SK-N-SH (cell line): ENCODE data around the gene ANO9. TPM values are rescaled to one million over a fixed set of nuclear protein-coding genes. Genes with fewer than 3 reads are reported as not detected.

Experiments
- CTCF ChIA-PET: fragments of 300-600, 350-600 bp; formaldehyde crosslinking; extraction: SDS; loops from one replicate; lab custom pipeline; 2021; lab: Yijun Ruan, JAX
- POLR2A ChIA-PET: fragments of 350-600 bp; sonication (Branson Sonifier 250); formaldehyde crosslinking; extraction: SDS; loops from one replicate; lab custom pipeline; 2020; ENCODE audit warnings: antibody characterized with exemption, inconsistent platforms; lab: Yijun Ruan, JAX
- DNase-seq: peaks from one replicate; pipeline ENCODE4 v3.0.0; 2012
- H2AFZ ChIP-seq: fragments of 200-600 bp; sonication (generic); 2 replicates; pipeline ENCODE4 v1.8.1; 2016; ENCODE audit warnings: antibody characterized with exemption, mild to moderate bottlenecking, low read depth
- H3F3A ChIP-seq: fragments of 200-600 bp; sonication (generic); replicated peaks from 2 replicates; pipeline ENCODE3; 2016; ENCODE audit warnings: antibody characterized with exemption, mild to moderate bottlenecking; ENCODE audit not compliant: insufficient read depth
- H3K27ac ChIP-seq, 2 experiments: fragments of 200-500 bp in 1 of 2; fragments of 200-600 bp in 1 of 2; sonication (Bioruptor generic) in 1 of 2; sonication (generic), shearing (Covaris generic) in 1 of 2; 2 replicates each; pipeline versions ENCODE4 v1.5.1 to v1.6.1; 2014 to 2016; ENCODE audit warnings: low read depth in 2 of 2, inconsistent platforms in 1 of 2, low read length in 1 of 2, mild to moderate bottlenecking in 1 of 2, mixed read lengths in 1 of 2
- H3K27me3 ChIP-seq: fragments of 200-600 bp; sonication (generic), shearing (Covaris generic); 2 replicates; pipeline ENCODE4 v1.6.1; 2016; ENCODE audit warnings: mixed run types; ENCODE audit not compliant: insufficient read depth
- H3K36me3 ChIP-seq, 2 experiments: fragments of 200-500 bp in 1 of 2; fragments of 200-600 bp in 1 of 2; sonication (Bioruptor generic) in 1 of 2; sonication (generic) in 1 of 2; replicated peaks in 1 of 2; 2 replicates each; pipeline versions ENCODE3 to v1.5.1; 2014 to 2016; ENCODE audit warnings: low read length in 1 of 2, mild to moderate bottlenecking in 1 of 2; ENCODE audit not compliant: insufficient read depth in 2 of 2, control insufficient read depth in 1 of 2
- H3K4me1 ChIP-seq, 2 experiments: fragments of 200-500 bp in 1 of 2; fragments of 200-600 bp in 1 of 2; sonication (Bioruptor generic) in 1 of 2; sonication (generic), shearing (Covaris generic) in 1 of 2; 2 replicates each; pipeline versions ENCODE4 v1.5.1 to v1.6.1; 2014 to 2016; ENCODE audit warnings: low read depth in 1 of 2, low read length in 1 of 2, mixed run types in 1 of 2; ENCODE audit not compliant: insufficient read depth in 2 of 2, control insufficient read depth in 1 of 2
- H3K4me2 ChIP-seq: fragments of 200-600 bp; sonication (generic), shearing (Covaris generic); 2 replicates; pipeline ENCODE4 v1.6.1; 2017; ENCODE audit warnings: mixed run types
- H3K4me3 ChIP-seq, 2 experiments: fragments of 200-500 bp in 1 of 2; fragments of 200-600 bp in 1 of 2; sonication (Bioruptor generic) in 1 of 2; sonication (generic), shearing (Covaris generic) in 1 of 2; 2 replicates each; pipeline versions ENCODE4 v1.5.1 to v1.8.1; 2014 to 2016; ENCODE audit warnings: low read depth in 2 of 2, inconsistent platforms in 1 of 2, low read length in 1 of 2, mild to moderate bottlenecking in 1 of 2, mixed read lengths in 1 of 2, moderate library complexity in 1 of 2
- H3K79me2 ChIP-seq: fragments of 200-600 bp; sonication (generic); 2 replicates; pipeline ENCODE4 v1.8.1; 2017; ENCODE audit warnings: mild to moderate bottlenecking; ENCODE audit not compliant: insufficient read depth
- H3K9ac ChIP-seq: fragments of 200-600 bp; sonication (generic); 2 replicates; pipeline ENCODE4 v1.6.1; 2017; ENCODE audit warnings: mixed run types
- H3K9me2 ChIP-seq: fragments of 200-600 bp; sonication (generic); 2 replicates; pipeline ENCODE4 v1.6.1; 2017; ENCODE audit warnings: mixed run types
- H3K9me3 ChIP-seq: fragments of 200-600 bp; sonication (generic); 2 replicates; pipeline ENCODE4 v1.6.1; 2017; ENCODE audit warnings: mixed run types, mild to moderate bottlenecking, moderate library complexity
- H4K20me1 ChIP-seq: fragments of 200-600 bp; sonication (generic); 2 replicates; pipeline ENCODE4 v1.6.1; 2017; ENCODE audit warnings: mild to moderate bottlenecking, mixed run types; ENCODE audit not compliant: insufficient read depth
- ELF1 ChIP-seq: IDR thresholded peaks from 2 replicates; pipeline ENCODE4 v1.4.0; 2012
- EP300 ChIP-seq, 2 experiments: IDR thresholded peaks; 2 replicates each; pipeline versions ENCODE4 v1.4.0 to v1.6.1; 2012; ENCODE audit warnings: borderline replicate concordance in 1 of 2, low read depth in 1 of 2, low read length in 1 of 2
- FOSL2 ChIP-seq: IDR thresholded peaks from 2 replicates; pipeline ENCODE4 v1.4.0; 2012; ENCODE audit warnings: low read depth, mild to moderate bottlenecking, moderate library complexity, borderline replicate concordance
- FOXJ3 ChIP-seq: sonication (generic); formaldehyde crosslinking; IDR thresholded peaks from 2 replicates; pipeline ENCODE4 v1.5.1; 2020; ENCODE audit warnings: mild to moderate bottlenecking, missing genetic modification reagents
- FOXM1 ChIP-seq: IDR thresholded peaks from 2 replicates; pipeline ENCODE4 v1.4.0; 2012; ENCODE audit warnings: low read depth, mild to moderate bottlenecking
- GABPA ChIP-seq: IDR thresholded peaks from 2 replicates; pipeline ENCODE4 v1.4.0; 2012; ENCODE audit warnings: low read depth, mild to moderate bottlenecking
- GATA2 ChIP-seq: sonication (generic); formaldehyde crosslinking; IDR thresholded peaks from 2 replicates; pipeline ENCODE4 v1.5.0; 2020; ENCODE audit warnings: mild to moderate bottlenecking, missing genetic modification reagents
- IRF3 ChIP-seq: fragments of 150-350 bp; IDR thresholded peaks from 2 replicates; pipeline ENCODE4 v1.6.1; 2016; ENCODE audit warnings: mild to moderate bottlenecking, low read depth, low read length
- MEF2A ChIP-seq: IDR thresholded peaks from 2 replicates; pipeline ENCODE4 v1.4.0; 2012; ENCODE audit warnings: low read depth, borderline replicate concordance
- NFIC ChIP-seq: IDR thresholded peaks from 2 replicates; pipeline ENCODE4 v1.4.0; 2012; ENCODE audit warnings: borderline replicate concordance
- NRF1 ChIP-seq: IDR thresholded peaks from 2 replicates; pipeline ENCODE4 v1.6.1; 2012; ENCODE audit warnings: low read depth, mild to moderate bottlenecking, low read length
- PBX3 ChIP-seq: IDR thresholded peaks from 2 replicates; pipeline ENCODE4; 2012
- POLR2AphosphoS5 ChIP-seq: IDR thresholded peaks from 2 replicates; pipeline ENCODE4 v1.6.1; 2012; ENCODE audit warnings: low read depth, low read length
- RAD21 ChIP-seq: IDR thresholded peaks from 2 replicates; pipeline ENCODE4 v1.6.1; 2012; ENCODE audit warnings: mild to moderate bottlenecking, low read length
- REST ChIP-seq: IDR thresholded peaks from 2 replicates; pipeline ENCODE4 v1.6.1; 2012; ENCODE audit warnings: mild to moderate bottlenecking, low read depth, low read length, moderate library complexity
- TCF12 ChIP-seq: IDR thresholded peaks from 2 replicates; pipeline ENCODE4 v1.4.0; 2012
- WGBS: methylation state at CpG from one replicate; pipeline ENCODE4 v1.1.6; 2017; ENCODE audit warnings: low lambda C conversion rate; 5-methylcytosine and 5-hydroxymethylcytosine counted together
- polyA plus RNA-seq, 3 experiments: library from polyadenylated mRNA; depleted of rRNA; stranded (reverse); fragments of >200 nt; gene quantifications; 2 replicates each; pipeline ENCODE4 v1.2.3, GENCODE V29; 2012

ANO9 gene
- polyA plus RNA-seq, 1 of the 3 experiments (the other 2 are of a cell fraction): 0.12 TPM

GRCh38 chr11:377883-378500 lies 63.8 kb downstream of the ANO9 start (continued):
- TF ChIP-seq IRF3: no peak
- no peak for TF ChIP-seq FOXJ3 (CRISPR knock-in tag)

GRCh38 chr11:377174-377865 lies 64.5 kb downstream of the ANO9 start:
- Histone ChIP-seq H3K36me3 (peaks cover 0 to 27% of the 10 kb centered on the region in 2 experiments), H3K9me3 (no peaks in the 10 kb centered on the region), H3K9me2 (no peaks in the 10 kb centered on the region), H3K4me2 (no peak overlapping the region), H3K79me2 (no peaks in the 10 kb centered on the region)
- TF ChIP-seq FOXM1 (no peak), PBX3 (no peak), POLR2AphosphoS5 (no peak), FOXJ3 (CRISPR knock-in tag) (no peak), TCF12 (no peak), MEF2A (no peak), GATA2 (CRISPR knock-in tag) (no peak)
- TF ChIP-seq, all 33 proteins: peak for 0
- Histone ChIP-seq H3K4me3 (no peak overlapping the region), H2AFZ (no peak overlapping the region), H3K4me1 (no peaks in the 10 kb centered on the region), H4K20me1 (no peaks in the 10 kb centered on the region), H3K9ac (no peak overlapping the region), H3F3A (no peaks in the 10 kb centered on the region), H3K27ac (no peak overlapping the region), H3K27me3 (no peaks in the 10 kb centered on the region)
- ChIA-PET CTCF (interaction anchor here (2.5 kb wide), 1 partner anchor 19 kb away, joined by 8 read pairs; no protein-coding TSS in a partner anchor), POLR2A (interaction anchor here (0.6 kb wide), 1 partner anchor 8 kb away, joined by 3 read pairs; no protein-coding TSS in a partner anchor)
- DNase-seq: no peak
- 92% methylated on average over 44 of the region's 44 CpGs for WGBS

GRCh38 chr11:376531-377173 lies 65.2 kb downstream of the ANO9 start:
- DNase-seq: no peak
- Histone ChIP-seq H3K79me2 (no peaks in the 10 kb centered on the region), H3F3A (no peaks in the 10 kb centered on the region), H3K27ac (no peak overlapping the region), H3K9me2 (no peaks in the 10 kb centered on the region), H3K36me3 (peaks cover 0 to 27% of the 10 kb centered on the region in 2 experiments), H3K4me1 (peaks cover 0 to 1% of the 10 kb centered on the region in 2 experiments; a peak in 1 of 4 replicates), H3K9me3 (no peaks in the 10 kb centered on the region), H3K27me3 (no peaks in the 10 kb centered on the region), H2AFZ (no peak overlapping the region), H3K9ac (no peak overlapping the region), H3K4me2 (no peak overlapping the region), H3K4me3 (no peak overlapping the region), H4K20me1 (no peaks in the 10 kb centered on the region)
- WGBS: 94% methylated on average over 48 of the region's 70 CpGs
- POLR2A ChIA-PET: interaction anchor here (0.6 kb wide), 1 partner anchor 9 kb away, joined by 3 read pairs; no protein-coding TSS in a partner anchor
- CTCF ChIA-PET: interaction anchor here (2.5 kb wide), 1 partner anchor 20 kb away, joined by 8 read pairs; no protein-coding TSS in a partner anchor
- TF ChIP-seq FOXM1 (no peak), IRF3 (no peak), REST (no peak), EP300 (IDR thresholded peaks at IDR 0.05; ENCODE audit: borderline replicate concordance in 1 of 2, low read depth in 1 of 2, low read length in 1 of 2) (no peak), ELF1 (no peak), NFIC (no peak), NRF1 (no peak), FOSL2 (no peak), GABPA (no peak), RAD21 (no peak)
